Kasumi-1 (cell line): ENCODE data around the gene SQSTM1.
"Not testable (repeated sequence)": the region's sequence is repeated elsewhere in the genome, so short reads cannot be mapped to it uniquely, and the experiment has no call there.

ENCODE experiments used
- DNase-seq, 2 experiments: peaks; one replicate each; lab custom pipeline; 2025; lab: John Stamatoyannopoulos, UW

Gene SQSTM1

GRCh38 chr5:179854356-179854755 is 33.7 kb downstream of the SQSTM1 start:
- no peak for DNase-seq

GRCh38 chr5:179858241-179858585 is 37.5 kb downstream of the SQSTM1 start:
- peak; percentile 44 to 61 for DNase-seq

GRCh38 chr5:179858586-179859427 is 38.1 kb downstream of the SQSTM1 start, which contains the start of gene MRNIP:
TSS of gene MRNIP (minus strand) at chr5:179858817. CDS start at chr5:179858796, 21 bp downstream.
- peak; percentile 96 to 97 for DNase-seq

- no peak for DNase-seq
Observed at GRCh38 chr5:179860301-179860700, 39.6 kb downstream of the SQSTM1 start.

GRCh38 chr5:179862296-179862695 is 41.6 kb downstream of the SQSTM1 start:
- DNase-seq = no peak

GRCh38 chr5:179862891-179863290 is 42.2 kb downstream of the SQSTM1 start:
- no peak for DNase-seq

DNA sequence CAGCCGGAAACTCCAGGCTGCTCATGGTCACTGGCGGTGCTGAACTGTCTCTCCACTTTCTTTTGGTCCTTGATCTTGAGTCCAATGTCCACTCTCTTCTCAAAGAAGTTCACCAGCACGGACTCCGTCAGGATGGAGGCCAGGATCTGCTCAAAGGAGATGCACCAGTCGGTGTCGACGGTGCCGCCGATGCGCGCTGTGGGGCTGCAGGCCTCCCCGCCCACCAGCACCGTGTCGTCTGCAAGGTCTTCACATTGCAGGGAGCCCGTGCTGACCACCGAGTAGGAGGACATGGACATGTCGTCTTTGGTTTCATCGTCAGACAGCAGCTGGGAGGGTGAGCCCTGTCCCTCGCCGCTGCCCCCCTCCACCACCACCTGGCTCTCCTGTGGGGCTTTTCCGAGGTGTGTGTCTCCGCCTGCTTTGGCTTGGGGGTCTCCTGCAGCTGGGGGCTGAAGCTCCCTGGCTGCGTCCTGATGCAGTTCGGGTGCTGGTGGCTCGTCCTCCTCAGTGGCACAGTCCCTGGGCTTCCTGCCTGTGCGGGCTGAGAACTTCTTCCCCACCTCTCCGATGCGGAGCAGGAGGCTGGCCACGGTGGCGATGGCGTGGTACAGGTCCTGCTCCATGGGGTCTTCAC is 42.9 kb downstream of the SQSTM1 start:
- DNase-seq = no peak

GRCh38 chr5:179864686-179865085 is 44.0 kb downstream of the SQSTM1 start:
- no peak for DNase-seq

DNA sequence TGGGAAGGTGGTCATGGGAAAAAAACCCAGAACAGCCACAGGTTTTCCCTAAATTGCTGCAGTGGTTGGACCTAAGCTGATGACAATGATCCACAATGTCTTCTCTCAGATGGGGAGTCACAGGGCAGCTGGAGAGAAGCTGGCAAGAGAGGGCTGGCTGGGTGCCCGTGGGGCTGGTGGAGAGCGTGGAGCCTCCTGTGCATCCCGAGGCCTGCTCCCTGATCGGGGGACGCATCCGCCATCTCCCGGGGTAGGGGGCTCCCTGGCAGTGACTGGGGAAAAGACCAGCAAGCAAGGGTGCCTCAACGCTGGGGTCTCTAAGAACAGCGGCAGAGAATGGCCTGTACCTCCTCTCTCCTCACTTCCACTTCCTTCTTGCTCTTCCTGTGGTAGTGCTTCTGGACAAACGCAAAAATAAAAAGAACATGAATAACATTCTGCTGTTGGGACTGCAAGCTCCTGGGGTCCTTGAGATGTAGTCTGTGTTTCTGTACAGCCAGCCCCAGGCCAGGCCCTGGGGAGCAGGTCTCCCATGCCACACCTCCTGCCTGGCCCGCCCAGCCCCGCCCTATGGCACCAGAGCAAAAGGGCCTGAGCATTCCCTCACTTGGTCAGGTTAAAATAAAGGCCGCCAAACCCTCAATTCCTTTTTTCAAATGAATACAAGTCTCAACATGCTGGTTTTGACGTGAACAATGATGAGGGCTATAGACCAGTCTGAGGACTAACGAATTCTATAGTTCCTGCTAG is 45.0 kb downstream of the SQSTM1 start:
- DNase-seq = no peak

- no peak for DNase-seq
Observed at GRCh38 chr5:179866241-179867078, 45.8 kb downstream of the SQSTM1 start.

GRCh38 chr5:179867079-179867465 is 46.4 kb downstream of the SQSTM1 start:
- DNase-seq = no peak

GRCh38 chr5:179867476-179867875 is 46.8 kb downstream of the SQSTM1 start:
- DNase-seq = no peak

DNA sequence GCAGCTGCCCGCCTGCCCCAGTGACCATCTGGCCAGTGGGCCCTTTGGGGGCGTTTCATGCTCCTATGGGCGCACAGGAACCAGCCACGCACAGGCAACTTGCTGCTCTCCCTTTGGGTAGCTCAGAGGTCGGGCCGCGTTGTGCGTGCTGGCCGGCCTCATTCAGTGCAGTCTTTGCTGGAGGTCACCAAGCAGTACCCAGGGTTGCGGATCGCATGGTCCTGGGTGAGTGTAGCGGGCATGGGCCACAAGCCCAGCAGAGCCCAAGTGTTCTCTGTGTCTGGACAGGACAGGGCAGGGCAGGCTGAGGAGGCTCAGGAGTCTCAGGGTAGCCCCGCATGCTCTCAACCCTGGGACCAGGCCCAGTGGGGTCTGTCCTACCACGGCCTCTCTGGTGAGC is 47.8 kb downstream of the SQSTM1 start:
- DNase-seq = no peak

- DNase-seq = no peak
Observed at GRCh38 chr5:179869101-179869500, 48.4 kb downstream of the SQSTM1 start.

- no peak for DNase-seq
Observed at GRCh38 chr5:179869641-179870402, 49.1 kb downstream of the SQSTM1 start.

DNA sequence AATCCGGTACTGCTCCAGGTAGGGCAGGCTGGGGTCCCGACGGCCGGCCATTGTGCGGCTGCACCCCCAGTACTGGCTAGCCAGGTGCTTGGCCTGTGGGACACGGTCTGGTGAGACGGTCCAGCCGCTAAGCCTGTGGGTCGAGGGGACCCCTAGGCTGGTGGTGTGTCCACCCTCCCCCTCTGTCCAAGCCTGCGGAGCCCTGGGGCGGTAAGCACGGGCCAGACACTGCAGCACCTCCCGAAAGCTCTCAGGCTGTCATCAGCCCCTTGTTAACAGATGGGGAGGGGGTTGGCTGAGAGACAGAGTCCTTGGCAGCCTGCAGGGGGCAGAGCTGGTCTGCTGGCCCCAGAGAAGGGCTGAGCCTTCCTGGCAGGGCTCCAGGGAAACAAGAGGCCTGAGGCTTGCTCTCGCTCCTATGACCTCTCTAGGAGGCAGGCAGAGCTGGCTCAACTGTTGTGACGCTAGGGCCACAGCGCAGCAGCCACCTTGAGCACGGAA is 49.7 kb downstream of the SQSTM1 start:
- DNase-seq = no peak

DNA sequence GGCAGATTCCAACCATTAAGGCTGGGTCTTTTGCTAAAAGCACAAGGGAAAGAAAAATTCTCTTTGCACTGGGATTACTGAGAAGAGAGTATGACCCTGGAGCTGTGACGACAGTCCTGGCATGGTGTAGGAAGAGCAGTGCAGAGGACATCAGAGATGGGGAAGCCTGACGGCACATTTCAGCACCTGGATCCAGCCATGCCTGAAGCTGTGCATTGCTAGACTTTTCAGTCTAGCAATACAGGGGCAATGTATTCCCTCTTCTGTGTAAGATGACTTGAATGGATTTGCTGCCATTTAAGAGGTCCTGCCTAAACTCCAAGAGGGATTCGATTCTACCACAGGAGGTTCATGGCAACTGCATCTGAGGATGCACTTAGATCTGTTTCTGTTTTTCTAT is 50.2 kb downstream of the SQSTM1 start:
- DNase-seq = no peak

- not testable (repeated sequence) for DNase-seq
Observed at GRCh38 chr5:179871533-179871932, 50.8 kb downstream of the SQSTM1 start.

DNA sequence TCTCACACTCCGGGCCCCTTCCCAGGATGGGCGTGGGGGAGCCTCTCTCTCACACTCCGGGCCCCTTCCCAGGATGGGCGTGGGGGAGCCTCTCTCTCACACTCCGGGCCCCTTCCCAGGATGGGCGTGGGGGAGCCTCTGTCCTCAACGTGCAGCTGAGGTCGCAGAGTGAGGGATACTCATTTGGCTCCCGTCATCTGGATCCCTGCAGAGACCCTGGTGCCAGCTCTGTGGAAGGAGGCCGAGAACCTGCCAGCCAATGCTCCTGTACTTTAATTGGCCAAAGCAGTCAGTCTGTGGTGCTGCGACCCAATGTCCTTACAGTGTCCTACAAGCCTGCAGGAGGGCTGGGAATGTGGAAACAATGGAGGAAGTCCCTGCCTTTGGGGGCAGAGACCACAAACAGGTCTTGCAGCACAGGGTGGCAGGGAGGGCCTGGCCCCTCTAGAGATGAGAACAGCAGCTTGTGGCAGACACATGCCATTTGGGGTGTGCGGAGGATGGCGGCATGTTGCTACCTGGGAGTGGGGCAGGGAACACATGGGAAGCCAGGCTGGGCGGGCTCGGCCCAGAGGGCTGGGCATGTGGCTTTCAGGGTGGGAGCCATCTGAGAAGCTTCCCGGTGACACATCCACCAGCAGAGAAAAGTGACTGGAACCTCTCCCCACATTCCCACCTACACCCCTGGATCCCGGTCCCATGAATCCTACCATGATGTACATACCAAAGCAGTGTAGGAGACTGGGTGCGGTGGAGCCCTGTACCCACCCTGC is 51.5 kb downstream of the SQSTM1 start:
- DNase-seq = no peak
